ENCODE measurements around the gene IL27RA.

DNA sequence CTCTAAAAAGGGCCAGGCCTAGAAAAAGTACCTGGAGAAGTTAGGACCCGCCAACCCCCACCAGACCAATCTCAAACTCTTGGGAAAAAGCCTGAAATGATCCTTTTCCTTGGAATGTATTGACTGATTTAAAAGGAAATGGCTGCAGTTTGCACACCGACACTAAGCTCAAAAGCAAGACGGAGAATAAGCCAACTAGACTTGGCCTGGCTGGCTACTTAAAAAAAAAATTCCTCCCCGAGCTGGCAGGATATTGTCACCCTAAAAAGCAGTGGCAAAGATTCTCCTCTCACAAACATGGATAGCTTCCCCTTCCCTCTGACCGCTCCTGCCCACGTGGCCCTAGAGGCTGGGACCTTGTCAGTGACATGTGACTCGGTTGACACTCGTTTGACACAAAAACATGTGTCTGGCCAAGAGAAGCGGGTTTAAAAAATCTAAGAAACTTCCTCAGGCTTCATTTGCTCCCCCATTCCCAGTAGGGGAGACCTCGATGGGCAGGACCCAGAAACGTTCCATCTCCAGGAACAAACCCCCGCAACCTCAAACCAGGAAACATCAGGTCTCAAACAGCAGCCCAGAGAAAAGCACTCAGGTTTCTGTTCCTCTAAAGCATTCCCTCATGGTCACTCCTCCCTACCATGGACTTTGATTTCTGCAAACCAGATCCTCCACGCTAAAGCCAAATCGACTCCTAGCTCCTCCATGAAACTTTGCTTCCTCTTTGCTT is 26.8 kb upstream of the IL27RA start:
- TF ChIP-seq, protein P1, sequence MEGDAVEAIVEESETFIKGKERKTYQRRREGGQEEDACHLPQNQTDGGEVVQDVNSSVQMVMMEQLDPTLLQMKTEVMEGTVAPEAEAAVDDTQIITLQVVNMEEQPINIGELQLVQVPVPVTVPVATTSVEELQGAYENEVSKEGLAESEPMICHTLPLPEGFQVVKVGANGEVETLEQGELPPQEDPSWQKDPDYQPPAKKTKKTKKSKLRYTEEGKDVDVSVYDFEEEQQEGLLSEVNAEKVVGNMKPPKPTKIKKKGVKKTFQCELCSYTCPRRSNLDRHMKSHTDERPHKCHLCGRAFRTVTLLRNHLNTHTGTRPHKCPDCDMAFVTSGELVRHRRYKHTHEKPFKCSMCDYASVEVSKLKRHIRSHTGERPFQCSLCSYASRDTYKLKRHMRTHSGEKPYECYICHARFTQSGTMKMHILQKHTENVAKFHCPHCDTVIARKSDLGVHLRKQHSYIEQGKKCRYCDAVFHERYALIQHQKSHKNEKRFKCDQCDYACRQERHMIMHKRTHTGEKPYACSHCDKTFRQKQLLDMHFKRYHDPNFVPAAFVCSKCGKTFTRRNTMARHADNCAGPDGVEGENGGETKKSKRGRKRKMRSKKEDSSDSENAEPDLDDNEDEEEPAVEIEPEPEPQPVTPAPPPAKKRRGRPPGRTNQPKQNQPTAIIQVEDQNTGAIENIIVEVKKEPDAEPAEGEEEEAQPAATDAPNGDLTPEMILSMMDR (IDR thresholded peaks at IDR 0.05; ENCODE audit: low read length): no peak
- no peak for TF ChIP-seq EZH2 (IDR thresholded peaks at IDR 0.05; ENCODE audit: borderline replicate concordance, low read length)
